Prostate gland (tissue), 2 donors: Measurements from ENCODE around the gene C19orf44. TPM values are rescaled to one million over a fixed set of nuclear protein-coding genes. Genes with fewer than 3 reads are reported as not detected.
"Not testable (repeated sequence)": the region's sequence is repeated elsewhere in the genome, so short reads cannot be mapped to it uniquely, and the experiment has no call there.

Experiments
- DNase-seq: peaks from one replicate; pipeline ENCODE4 v3.0.0-alpha.2; 2019; ENCODE audit warnings: low spot score
- H3K27ac ChIP-seq, 2 donors: fragments of 200-600 bp; sonication (generic); 2 replicates each; pipeline ENCODE4 v1.5.1; 2017 to 2019
- H3K27me3 ChIP-seq: fragments of 200-600 bp; sonication (generic); replicated peaks from 2 replicates; pipeline ENCODE4 v1.5.1; 2019; ENCODE audit not compliant: insufficient read depth
- H3K36me3 ChIP-seq, 2 donors: fragments of 200-600 bp; sonication (generic); 1 replicate in 1 of 2; 2 replicates in 1 of 2; pipeline versions ENCODE4 v1.5.1 to v1.8.1; 2017 to 2019
- H3K4me1 ChIP-seq: fragments of 200-600 bp; sonication (generic); replicated peaks from 2 replicates; pipeline ENCODE4 v1.5.1; 2019
- H3K4me3 ChIP-seq, 2 donors: fragments of 200-600 bp; sonication (generic); 2 replicates each; pipeline ENCODE4 v1.5.1; 2017 to 2019
- H3K9me3 ChIP-seq: fragments of 200-600 bp; sonication (generic); 2 replicates; pipeline ENCODE4 v1.5.1; 2017
- POLR2A ChIP-seq: fragments of 450-650 bp; IDR thresholded peaks from one replicate; pipeline ENCODE4 v1.6.1; 2016; ENCODE audit warnings: antibody characterized with exemption, mild to moderate bottlenecking
- POLR2AphosphoS5 ChIP-seq: sonication (generic); formaldehyde crosslinking; IDR thresholded peaks from one replicate; pipeline ENCODE4 v1.6.1; 2017; ENCODE audit warnings: antibody characterized with exemption
- WGBS: methylation state at CpG from one replicate; pipeline ENCODE4 v1.1.5; 2018; 5-methylcytosine and 5-hydroxymethylcytosine counted together
- intact Hi-C: fragments of 100-400 bp; cut with DNase I; formaldehyde crosslinking; loops from one replicate; pipeline ENCODE4 v1.14.2; 2022
- total RNA-seq, 2 donors: library from RNA; depleted of rRNA; stranded (reverse); fragments of >200 nt; gene quantifications; one replicate each; pipeline ENCODE4 v1.1.0, GENCODE V29; 2016
- TF ChIP-seq, protein P1 (sequence below), 4 experiments: fragments of 200-600 bp in 2 of 4; fragments of 450-650 bp in 2 of 4; sonication (generic) in 2 of 4; IDR thresholded peaks; 1 replicate in 3 of 4; 2 replicates in 1 of 4; pipeline ENCODE4 v1.5.1; 2016 to 2019; ENCODE audit warnings: antibody characterized with exemption in 4 of 4, mild to moderate bottlenecking in 2 of 4, moderate library complexity in 2 of 4

C19orf44 gene
- total RNA-seq, 2 donors from 2014 or later: 8.0 to 13.7 TPM

- TF ChIP-seq POLR2AphosphoS5: no peak
- TF ChIP-seq, protein P1, sequence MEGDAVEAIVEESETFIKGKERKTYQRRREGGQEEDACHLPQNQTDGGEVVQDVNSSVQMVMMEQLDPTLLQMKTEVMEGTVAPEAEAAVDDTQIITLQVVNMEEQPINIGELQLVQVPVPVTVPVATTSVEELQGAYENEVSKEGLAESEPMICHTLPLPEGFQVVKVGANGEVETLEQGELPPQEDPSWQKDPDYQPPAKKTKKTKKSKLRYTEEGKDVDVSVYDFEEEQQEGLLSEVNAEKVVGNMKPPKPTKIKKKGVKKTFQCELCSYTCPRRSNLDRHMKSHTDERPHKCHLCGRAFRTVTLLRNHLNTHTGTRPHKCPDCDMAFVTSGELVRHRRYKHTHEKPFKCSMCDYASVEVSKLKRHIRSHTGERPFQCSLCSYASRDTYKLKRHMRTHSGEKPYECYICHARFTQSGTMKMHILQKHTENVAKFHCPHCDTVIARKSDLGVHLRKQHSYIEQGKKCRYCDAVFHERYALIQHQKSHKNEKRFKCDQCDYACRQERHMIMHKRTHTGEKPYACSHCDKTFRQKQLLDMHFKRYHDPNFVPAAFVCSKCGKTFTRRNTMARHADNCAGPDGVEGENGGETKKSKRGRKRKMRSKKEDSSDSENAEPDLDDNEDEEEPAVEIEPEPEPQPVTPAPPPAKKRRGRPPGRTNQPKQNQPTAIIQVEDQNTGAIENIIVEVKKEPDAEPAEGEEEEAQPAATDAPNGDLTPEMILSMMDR (IDR thresholded peaks at IDR 0.05): no peak
- TF ChIP-seq POLR2A: no peak
- no peak for DNase-seq
- intact Hi-C loops: no loop called here
These were observed 12.4 kb downstream of the C19orf44 start for GRCh38 chr19:16508546-16508945.

GRCh38 chr19:16509141-16510061 lies 13.2 kb downstream of the C19orf44 start:
- H3K36me3 ChIP-seq: no peaks in the 10 kb centered on the region
- peak; percentile 54 for DNase-seq
- peaks cover 5% of the 10 kb centered on the region for H3K4me1 ChIP-seq
- no peak for TF ChIP-seq POLR2A
- peak; percentile 30 for TF ChIP-seq POLR2AphosphoS5
- TF ChIP-seq, protein P1 (IDR thresholded peaks at IDR 0.05): no peak
- 44% methylated on average over 28 of the region's 28 CpGs for WGBS
- no peaks in the 10 kb centered on the region for H3K27me3 ChIP-seq
- H3K27ac ChIP-seq: peak overlapping the region; percentile 56 to 60
- intact Hi-C loops: no loop called here
- H3K4me3 ChIP-seq: no peak overlapping the region
- H3K9me3 ChIP-seq: no peaks in the 10 kb centered on the region

More at GRCh38 chr19:16508546-16508945, 12.4 kb downstream of the C19orf44 start:
- Histone ChIP-seq H3K4me1 (peaks cover 5% of the 10 kb centered on the region), H3K36me3 (no peaks in the 10 kb centered on the region), H3K9me3 (no peaks in the 10 kb centered on the region), H3K27ac (peak overlapping the region; percentile 56 to 60), H3K27me3 (no peaks in the 10 kb centered on the region), H3K4me3 (no peak overlapping the region)
- 95% methylated on average over 5 of the region's 5 CpGs for whole genome bisulfite sequencing

DNA sequence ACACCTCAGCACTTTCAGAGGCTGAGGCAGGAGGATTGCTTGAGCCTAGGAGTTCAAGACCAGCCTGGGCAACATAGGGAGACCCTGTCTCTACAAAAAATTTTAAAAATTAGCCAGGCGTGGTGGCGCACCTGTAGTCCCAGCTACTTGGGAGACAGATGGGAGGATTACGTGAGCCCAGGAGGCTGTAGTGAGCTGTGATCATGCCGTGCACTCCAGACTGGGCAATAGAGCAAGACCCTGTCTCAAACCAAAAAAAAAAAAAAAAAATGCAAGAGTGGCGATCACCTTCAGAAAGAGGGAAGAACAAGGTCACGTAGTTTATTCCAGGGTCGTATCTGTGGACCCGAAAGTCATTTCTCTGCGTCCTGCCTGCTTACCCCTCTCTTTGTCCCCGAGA lies 16.4 kb downstream of the C19orf44 start:
- H3K27ac ChIP-seq, H3K36me3 ChIP-seq, H3K4me1 ChIP-seq, H3K27me3 ChIP-seq, H3K4me3 ChIP-seq, H3K9me3 ChIP-seq, DNase-seq, intact Hi-C loops: not testable (repeated sequence)
- WGBS: 93% methylated on average over 10 of the region's 10 CpGs

DNA sequence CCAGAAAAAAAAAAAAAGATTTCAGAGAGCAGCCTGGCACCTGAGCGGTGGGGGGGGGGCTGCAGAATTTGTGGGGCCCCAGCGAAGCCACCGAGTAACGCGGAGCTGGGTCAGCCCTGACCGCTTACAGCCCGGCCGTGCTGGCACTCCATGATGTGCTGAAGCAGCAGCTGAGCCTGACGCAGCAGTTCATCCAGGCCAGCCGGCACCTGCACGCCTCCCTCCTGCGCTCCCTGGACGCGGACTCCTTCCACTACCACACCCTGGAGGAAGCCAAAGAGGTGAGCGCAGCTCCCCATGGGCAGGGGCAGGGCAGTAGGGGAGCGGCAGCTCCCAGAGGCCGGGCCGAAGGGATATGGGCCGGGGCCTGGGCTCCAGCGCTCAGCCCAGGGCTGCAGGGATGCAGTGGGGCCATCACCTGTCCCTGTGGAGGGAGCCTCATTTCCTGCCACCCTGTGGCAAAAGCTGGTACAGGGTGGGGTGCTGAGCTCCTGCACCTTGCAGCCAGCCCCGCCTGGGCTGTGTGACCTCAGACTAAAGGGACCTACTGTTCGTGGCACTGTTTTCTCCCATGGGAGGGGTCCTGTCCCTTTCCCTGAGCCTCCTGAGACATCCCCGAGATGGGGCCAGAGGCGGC lies 18.3 kb downstream of the C19orf44 start:
- Histone ChIP-seq H3K4me1 (peaks cover 5% of the 10 kb centered on the region), H3K36me3 (peaks cover 6 to 10% of the 10 kb centered on the region in 2 donors), H3K27ac (no peak overlapping the region), H3K4me3 (no peak overlapping the region), H3K27me3 (no peaks in the 10 kb centered on the region), H3K9me3 (no peaks in the 10 kb centered on the region)
- TF ChIP-seq POLR2AphosphoS5: no peak
- TF ChIP-seq, protein P1 (IDR thresholded peaks at IDR 0.05): no peak
- intact Hi-C loops: no loop called here
- DNase-seq: no peak
- 91% methylated on average over 23 of the region's 24 CpGs for WGBS

- TF ChIP-seq POLR2A (no peak), POLR2AphosphoS5 (no peak)
- TF ChIP-seq, protein P1 (IDR thresholded peaks at IDR 0.05): no peak
- 85% methylated on average over 15 of the region's 15 CpGs for WGBS
- no peaks in the 10 kb centered on the region for H3K27me3 ChIP-seq
- H3K4me3 ChIP-seq: no peak overlapping the region
- H3K27ac ChIP-seq: no peak overlapping the region
- no peaks in the 10 kb centered on the region for H3K9me3 ChIP-seq
- intact Hi-C loops: no loop called here
- DNase-seq: no peak
- H3K4me1 ChIP-seq: no peaks in the 10 kb centered on the region
- peaks cover 16 to 27% of the 10 kb centered on the region in 2 donors for H3K36me3 ChIP-seq
These were observed 20.2 kb downstream of the C19orf44 start for GRCh38 chr19:16516381-16516780.
